Astrocyte (in vitro differentiated cells and primary cell): ENCODE measurements around the gene ERBB2.

Experiments used
- EZH2 ChIP-seq: IDR thresholded peaks from 2 replicates; pipeline ENCODE4 v1.6.1; 2012; ENCODE audit warnings: mild to moderate bottlenecking, low read length, inconsistent platforms; ENCODE audit not compliant: insufficient read depth
- TF ChIP-seq, protein P1 (sequence below): IDR thresholded peaks from 2 replicates; pipeline ENCODE4 v1.5.1; 2011; ENCODE audit warnings: low read depth, mild to moderate bottlenecking, inconsistent platforms, low read length, moderate library complexity; ENCODE audit not compliant: insufficient read depth

GRCh38 chr17:39777534-39778365 is 77.9 kb downstream of the ERBB2 start:
- TF ChIP-seq, protein P1, sequence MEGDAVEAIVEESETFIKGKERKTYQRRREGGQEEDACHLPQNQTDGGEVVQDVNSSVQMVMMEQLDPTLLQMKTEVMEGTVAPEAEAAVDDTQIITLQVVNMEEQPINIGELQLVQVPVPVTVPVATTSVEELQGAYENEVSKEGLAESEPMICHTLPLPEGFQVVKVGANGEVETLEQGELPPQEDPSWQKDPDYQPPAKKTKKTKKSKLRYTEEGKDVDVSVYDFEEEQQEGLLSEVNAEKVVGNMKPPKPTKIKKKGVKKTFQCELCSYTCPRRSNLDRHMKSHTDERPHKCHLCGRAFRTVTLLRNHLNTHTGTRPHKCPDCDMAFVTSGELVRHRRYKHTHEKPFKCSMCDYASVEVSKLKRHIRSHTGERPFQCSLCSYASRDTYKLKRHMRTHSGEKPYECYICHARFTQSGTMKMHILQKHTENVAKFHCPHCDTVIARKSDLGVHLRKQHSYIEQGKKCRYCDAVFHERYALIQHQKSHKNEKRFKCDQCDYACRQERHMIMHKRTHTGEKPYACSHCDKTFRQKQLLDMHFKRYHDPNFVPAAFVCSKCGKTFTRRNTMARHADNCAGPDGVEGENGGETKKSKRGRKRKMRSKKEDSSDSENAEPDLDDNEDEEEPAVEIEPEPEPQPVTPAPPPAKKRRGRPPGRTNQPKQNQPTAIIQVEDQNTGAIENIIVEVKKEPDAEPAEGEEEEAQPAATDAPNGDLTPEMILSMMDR, result no peak
- TF ChIP-seq EZH2, result no peak
